HL-60 (cell line): ENCODE data around the gene KBTBD12.

Experiments
- DNase-seq, 2 experiments: peaks; one replicate each; pipeline ENCODE4 v3.0.0-alpha.2; 2010 to 2020; ENCODE audit warnings: low read depth in 1 of 2, low spot score in 1 of 2
- H3K27ac ChIP-seq: fragments of 250-450 bp; sonication (Bioruptor Pico); replicated peaks from 2 replicates; pipeline ENCODE4 v1.5.1; 2020; ENCODE audit warnings: mild to moderate bottlenecking, moderate library complexity
- H3K27me3 ChIP-seq: fragments of 250-450 bp; sonication (Bioruptor Pico); 2 replicates; pipeline ENCODE4 v1.5.1; 2021; ENCODE audit warnings: mild to moderate bottlenecking, moderate library complexity; ENCODE audit not compliant: insufficient read depth, poor library complexity, severe bottlenecking
- H3K4me3 ChIP-seq: replicated peaks from 2 replicates; pipeline ENCODE4 v1.5.1; 2011; ENCODE audit warnings: mild to moderate bottlenecking, control low read depth, low read length; ENCODE audit not compliant: insufficient read depth
- CTCF ChIP-seq: IDR thresholded peaks from one replicate; pipeline ENCODE4 v1.5.1; 2011; ENCODE audit warnings: low read length, control low read depth, inconsistent platforms; ENCODE audit not compliant: insufficient read depth
- GABPA ChIP-seq: IDR thresholded peaks from 2 replicates; pipeline ENCODE4 v1.6.1; 2012; ENCODE audit warnings: low read depth
- POLR2AphosphoS5 ChIP-seq: IDR thresholded peaks from 2 replicates; pipeline ENCODE4 v1.6.1; 2012; ENCODE audit warnings: low read depth
- REST ChIP-seq: IDR thresholded peaks from 2 replicates; pipeline ENCODE4 v1.6.1; 2012; ENCODE audit warnings: low read depth; ENCODE audit not compliant: insufficient replicate concordance
- SPI1 ChIP-seq: IDR thresholded peaks from 2 replicates; pipeline ENCODE4 v1.6.1; 2012; ENCODE audit warnings: low read depth, mild to moderate bottlenecking, borderline replicate concordance

Gene KBTBD12

GRCh38 chr3:127997961-127998360 is 82.9 kb downstream of the KBTBD12 start:
- DNase-seq: no peak
- Histone ChIP-seq H3K4me3 (no peak overlapping the region), H3K27me3 (no peaks in the 10 kb centered on the region), H3K27ac (no peak overlapping the region)
- TF ChIP-seq GABPA: no peak
- TF ChIP-seq REST: no peak
- TF ChIP-seq CTCF: no peak
- TF ChIP-seq SPI1: no peak

DNA sequence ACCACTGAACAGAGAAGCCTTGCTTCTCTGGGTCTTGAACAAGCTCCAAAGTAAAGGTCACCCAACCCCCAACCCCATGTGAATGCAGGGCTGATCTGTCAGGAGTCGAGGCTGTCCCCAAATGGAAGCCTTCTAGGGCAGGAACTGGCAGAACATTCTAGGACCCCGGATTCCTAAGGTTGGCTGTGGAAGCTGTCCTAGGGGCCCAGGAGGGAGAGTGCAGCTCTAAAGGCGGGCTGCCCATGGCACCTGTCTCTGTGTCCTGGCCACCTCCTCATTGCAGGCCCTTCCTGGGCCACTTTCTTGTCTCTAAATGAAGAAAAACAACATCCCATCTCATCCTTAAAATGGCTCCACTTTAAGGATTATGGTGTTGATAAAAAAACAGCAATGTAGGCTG is 83.6 kb downstream of the KBTBD12 start:
- no peak overlapping the region for H3K27ac ChIP-seq
- H3K4me3 ChIP-seq: no peak overlapping the region
- no peak for DNase-seq
- H3K27me3 ChIP-seq: no peaks in the 10 kb centered on the region
- no peak for TF ChIP-seq POLR2AphosphoS5
- TF ChIP-seq GABPA: no peak
- no peak for TF ChIP-seq REST
- no peak for TF ChIP-seq SPI1
- TF ChIP-seq CTCF: no peak

- no peak for TF ChIP-seq SPI1
- TF ChIP-seq CTCF: no peak
- TF ChIP-seq GABPA: no peak
- TF ChIP-seq REST: no peak
- TF ChIP-seq POLR2AphosphoS5: no peak
- Histone ChIP-seq H3K27ac (no peak overlapping the region), H3K27me3 (no peaks in the 10 kb centered on the region), H3K4me3 (no peak overlapping the region)
- DNase-seq: no peak
Measured at GRCh38 chr3:127999509-128000106, 84.6 kb downstream of the KBTBD12 start.
